ENCODE data around the gene SLC12A7.

The SLC12A7 gene

GRCh38 chr5:1081519-1081918 lies 30.3 kb downstream of the SLC12A7 start:
- TF ChIP-seq CTCF (IDR thresholded peaks at IDR 0.05; ENCODE audit: control extremely low read depth, extremely low read depth, low read depth, missing control alignments), result no peak
- ChIA-PET POLR2A (no interaction called here), CTCF (no interaction called here)
- no peak for DNase-seq (ENCODE audit: extremely low spot score)

GRCh38 chr5:1080432-1080831 lies 31.4 kb downstream of the SLC12A7 start:
- ChIA-PET CTCF (no interaction called here), POLR2A (no interaction called here)
- DNase-seq (ENCODE audit: extremely low spot score), result no peak

GRCh38 chr5:1079961-1080360 lies 31.9 kb downstream of the SLC12A7 start:
- no peak for TF ChIP-seq CTCF (IDR thresholded peaks at IDR 0.05; ENCODE audit: control extremely low read depth, extremely low read depth, low read depth, missing control alignments)
- ChIA-PET POLR2A (no interaction called here), CTCF (no interaction called here)
- DNase-seq (ENCODE audit: extremely low spot score), result no peak

More at GRCh38 chr5:1080432-1080831, 31.4 kb downstream of the SLC12A7 start:
- TF ChIP-seq CTCF (IDR thresholded peaks at IDR 0.05; ENCODE audit: control extremely low read depth, extremely low read depth, low read depth, missing control alignments), result no peak

- TF ChIP-seq CTCF (IDR thresholded peaks at IDR 0.05; ENCODE audit: control extremely low read depth, extremely low read depth, low read depth, missing control alignments), result no peak
- ChIA-PET CTCF (no interaction called here), POLR2A (no interaction called here)
- no peak for DNase-seq (ENCODE audit: extremely low spot score)
Measured at GRCh38 chr5:1079486-1079885, 32.4 kb downstream of the SLC12A7 start.

- no peak for TF ChIP-seq CTCF (IDR thresholded peaks at IDR 0.05; ENCODE audit: control extremely low read depth, extremely low read depth, low read depth, missing control alignments)
- POLR2A ChIA-PET, result no interaction called here
- CTCF ChIA-PET, result no interaction called here
Measured at GRCh38 chr5:1078851-1079250, 33.0 kb downstream of the SLC12A7 start.

GRCh38 chr5:1078206-1078605 lies 33.7 kb downstream of the SLC12A7 start:
- ChIA-PET CTCF (no interaction called here), POLR2A (no interaction called here)
- no peak for DNase-seq (ENCODE audit: extremely low spot score)
- no peak for TF ChIP-seq CTCF (IDR thresholded peaks at IDR 0.05; ENCODE audit: control extremely low read depth, extremely low read depth, low read depth, missing control alignments)

More at GRCh38 chr5:1078851-1079250, 33.0 kb downstream of the SLC12A7 start:
- DNase-seq (ENCODE audit: extremely low spot score), result no peak

GRCh38 chr5:1077491-1078020 lies 34.3 kb downstream of the SLC12A7 start:
- ChIA-PET CTCF (no interaction called here), POLR2A (no interaction called here)
- no peak for TF ChIP-seq CTCF (IDR thresholded peaks at IDR 0.05; ENCODE audit: control extremely low read depth, extremely low read depth, low read depth, missing control alignments)
- DNase-seq (ENCODE audit: extremely low spot score), result no peak

All from GM10248 (cell line).